Heart left ventricle (tissue), 16 donors: ENCODE measurements around the gene ATXN7L1. TPM values are rescaled to one million over a fixed set of nuclear protein-coding genes. Genes with fewer than 3 reads are reported as not detected.
"Not testable (repeated sequence)": the region's sequence is repeated elsewhere in the genome, so short reads cannot be mapped to it uniquely, and the experiment has no call there.

Source experiments
- ATAC-seq, 4 donors: fragments of 200-7000 bp; cut with Tn5 transposase; one replicate each; pipeline ENCODE4 v1.9.1; 2020 to 2022; ENCODE audit warnings: moderate library complexity in 4 of 4, mild to moderate bottlenecking in 3 of 4, moderate number of reproducible peaks in 1 of 4
- DNase-seq, 5 donors: peaks; one replicate each; pipeline ENCODE4 v3.0.0-alpha.2; 2020
- H3K27ac ChIP-seq, 12 donors: fragments of 200-600 bp; sonication (generic) in 4 of 12; one replicate each; pipeline versions ENCODE4 v1.5.0 to v1.8.0; 2016 to 2022; ENCODE audit warnings: mild to moderate bottlenecking in 2 of 12
- H3K27me3 ChIP-seq, 9 donors: fragments of 200-600 bp; sonication (generic) in 2 of 9; one replicate each; pipeline versions ENCODE4 v1.5.1 to v1.8.0; 2016 to 2022; ENCODE audit warnings: mild to moderate bottlenecking in 3 of 9
- H3K36me3 ChIP-seq, 9 donors: fragments of 200-600 bp; sonication (generic) in 2 of 9; one replicate each; pipeline versions ENCODE4 v1.5.0 to v1.8.0; 2018 to 2022; ENCODE audit warnings: mild to moderate bottlenecking in 2 of 9
- H3K4me1 ChIP-seq, 12 donors: fragments of 200-600 bp; sonication (generic) in 4 of 12; one replicate each; pipeline versions ENCODE4 v1.5.0 to v1.8.0; 2016 to 2022; ENCODE audit warnings: mild to moderate bottlenecking in 3 of 12
- H3K4me3 ChIP-seq, 12 donors: fragments of 200-600 bp; sonication (generic) in 4 of 12; one replicate each; pipeline versions ENCODE4 v1.5.0 to v1.8.0; 2017 to 2022; ENCODE audit warnings: mild to moderate bottlenecking in 9 of 12, moderate library complexity in 4 of 12
- H3K9me3 ChIP-seq, 12 donors: fragments of 200-600 bp; sonication (generic) in 4 of 12; one replicate each; pipeline versions ENCODE4 v1.5.0 to v1.8.0; 2016 to 2022; ENCODE audit warnings: mild to moderate bottlenecking in 1 of 12
- CTCF ChIP-seq, 12 donors: fragments of 200-600 bp; sonication (generic) in 4 of 12; IDR thresholded peaks; one replicate each; pipeline versions ENCODE4 v1.5.0 to v1.8.0; 2018 to 2022; ENCODE audit warnings: antibody characterized with exemption in 12 of 12, mild to moderate bottlenecking in 5 of 12
- POLR2A ChIP-seq, 2 donors: fragments of 450-650 bp; IDR thresholded peaks; one replicate each; pipeline ENCODE4 v1.6.1; 2017; ENCODE audit warnings: antibody characterized with exemption in 2 of 2, mild to moderate bottlenecking in 2 of 2, moderate library complexity in 2 of 2
- WGBS, 4 donors: extraction: QIAGEN DNeasy Blood & Tissue Kit in 2 of 4; methylation state at CpG; one replicate each; pipeline versions ENCODE4 v1.1.5 to v1.1.7; 2013 to 2018; 5-methylcytosine and 5-hydroxymethylcytosine counted together
- intact Hi-C, 10 donors: fragments of 100-400 bp; cut with DNase I; formaldehyde crosslinking; loops; one replicate each; pipeline versions ENCODE4 v1.11.1 to v1.14.2; 2022
- polyA plus RNA-seq, 2 donors: library from polyadenylated mRNA; stranded (reverse); fragments of 200-250 nt; gene quantifications; one replicate each; pipeline ENCODE4 v1.2.3, GENCODE V29; 2013
- total RNA-seq, 9 donors: library from RNA; depleted of rRNA in 2 of 9; stranded (reverse); fragments of >200 nt in 2 of 9; fragmentation: NEBNext Ultra II Directional in 3 of 9; extraction: Animal tissue kit (Norgen Biotek cat#: 25700) in 3 of 9; gene quantifications; one replicate each; pipeline versions ENCODE4 v1.1.0 to v1.2.4, GENCODE V29; 2016 to 2023
- donor health status: ischemic (EF 13 %, LVEDD 7.1; RV severe dilation, severe dysfunction).
- donor health status: healthy with polysubstance abuse.
- donor health status: DM: no; HTN: yes; CAD: no.
- donor health status: DM: no; HTN: no; CAD: no.
- donor health status: ischemic (EF 25% LVEDD 6.9; RV normal size, moderate dysfunction).
- donor health status: ischemic (EF 25% LVEDD 5.7; RV mildly dilated, moderate dysfunction).
- donor health status: healthy.
- donor health status: DM: yes; HTN: yes; CAD: no.
- donor health status: ischemic (EF 35%, LVEDD 5.7; RV mildly dilated, moderate dysfunction).
- donor health status: nonischemic (EF 11% LVEDD 7.7; RV severe dilation, severe dysfunction).
- donor health status: DM: yes; HTN: yes; CAD: no.
- donor health status: PGD.
- donor health status: ischemic (EF 29% LVEDD 5.4; RV normal size, mild dysfunction).
- donor health status: nonischemic (EF 23%, LVEDD 6.1; RV moderate dilation, normal function).

ATXN7L1 gene
- total and polyA plus RNA-seq, 11 donors = 2.0 to 10.6 (median 3.6) TPM

- 76 to 88% (median 87%) methylated on average over 6 of the region's 6 CpGs for WGBS, 4 donors
- ATAC-seq (peak in 1 of 4 donors; percentile 72), DNase-seq (no peak)
- intact Hi-C loops = no loop called here
- H3K4me1 ChIP-seq = peaks cover 0 to 26% (median 3%) of the 10 kb centered on the region in 12 donors
- no peaks in the 10 kb centered on the region for H3K36me3 ChIP-seq
- H3K4me3 ChIP-seq = no peak overlapping the region
- TF ChIP-seq POLR2A (IDR thresholded peaks at IDR 0.05) (no peak), CTCF (IDR thresholded peaks at IDR 0.05) (no peak)
- H3K27me3 ChIP-seq = no peaks in the 10 kb centered on the region
- peaks cover 0 to 14% (median 0%) of the 10 kb centered on the region in 12 donors for H3K9me3 ChIP-seq
- H3K27ac ChIP-seq = peak overlapping the region in 2 of 12 donors; percentile 7 to 69
These were observed 27.1 kb downstream of the ATXN7L1 start for GRCh38 chr7:105849122-105849855.

GRCh38 chr7:105846404-105846803 lies 30.0 kb downstream of the ATXN7L1 start:
- Histone ChIP-seq H3K27ac (no peak overlapping the region), H3K4me1 (peaks cover 0 to 30% (median 0%) of the 10 kb centered on the region in 12 donors), H3K9me3 (peaks cover 0 to 14% (median 0%) of the 10 kb centered on the region in 12 donors), H3K4me3 (no peak overlapping the region), H3K36me3 (no peaks in the 10 kb centered on the region), H3K27me3 (no peaks in the 10 kb centered on the region)
- no peak for TF ChIP-seq CTCF (IDR thresholded peaks at IDR 0.05)
- TF ChIP-seq POLR2A (IDR thresholded peaks at IDR 0.05) = no peak
- ATAC-seq (no peak), DNase-seq (no peak)
- WGBS, 4 donors = 94 to 100% (median 97%) methylated on average over 1 of the region's 1 CpG
- intact Hi-C loops = no loop called here

GRCh38 chr7:105844681-105845080 lies 31.7 kb downstream of the ATXN7L1 start:
- H3K36me3 ChIP-seq, H3K27me3 ChIP-seq, H3K27ac ChIP-seq, H3K4me3 ChIP-seq, ATAC-seq, DNase-seq, intact Hi-C loops: not testable (repeated sequence)
- WGBS, 4 donors = 98 to 99% (median 98%) methylated on average over 5 of the region's 5 CpGs
- Histone ChIP-seq H3K9me3 (peaks cover 0 to 14% (median 0%) of the 10 kb centered on the region in 12 donors), H3K4me1 (peaks cover 0 to 21% (median 0%) of the 10 kb centered on the region in 12 donors)

- no peak for TF ChIP-seq CTCF (IDR thresholded peaks at IDR 0.05)
- TF ChIP-seq POLR2A (IDR thresholded peaks at IDR 0.05) = no peak
- ATAC-seq = no peak
- 65 to 92% (median 82%) methylated on average over 3 of the region's 3 CpGs for WGBS, 4 donors
These were observed 34.5 kb downstream of the ATXN7L1 start for GRCh38 chr7:105841866-105842265.

More at GRCh38 chr7:105841866-105842265, 34.5 kb downstream of the ATXN7L1 start:
- Histone ChIP-seq H3K36me3 (no peaks in the 10 kb centered on the region), H3K27me3 (no peaks in the 10 kb centered on the region), H3K27ac (no peak overlapping the region), H3K9me3 (peaks cover 0 to 14% (median 0%) of the 10 kb centered on the region in 12 donors), H3K4me1 (peaks cover 0 to 24% (median 13%) of the 10 kb centered on the region in 12 donors), H3K4me3 (no peak overlapping the region)
- intact Hi-C loops = no loop called here
- DNase-seq = no peak
